SK-MEL-5 (cell line): ENCODE measurements around the gene PAX1. TPM values are rescaled to one million over a fixed set of nuclear protein-coding genes. Genes with fewer than 3 reads are reported as not detected.

ENCODE experiments used
- DNase-seq: peaks from one replicate; pipeline ENCODE4 v3.0.0-alpha.2; 2016; ENCODE audit warnings: low read depth, low spot score
- in situ Hi-C: cut with HindIII; loops from 2 replicates; pipeline ENCODE4 v1.10.0; 2016; ENCODE audit warnings: low sequenced_read_pairs, high pct_unique_total_duplicates, low pct_unique_long_range_greater_than_20kb
- polyA plus RNA-seq, 2 experiments: library from polyadenylated mRNA; depleted of rRNA; stranded (reverse); fragments of >200 nt; gene quantifications; 2 replicates each; pipeline ENCODE4 v1.2.3, GENCODE V29; 2015
- total RNA-seq: library from RNA; depleted of rRNA; stranded (reverse); fragments of >200 nt; shearing (Covaris generic); gene quantifications from 2 replicates; pipeline ENCODE4 v1.2.3, GENCODE V29; 2014; rRNA removed

PAX1 gene
- total RNA-seq, result not detected in 2 replicates
- polyA plus RNA-seq (2015; cell fraction: cytosol; rRNA removed), result not detected in 2 replicates
- polyA plus RNA-seq (2015; cell fraction: nucleus; rRNA removed), result not detected in 2 replicates

GRCh38 chr20:21705575-21706260, at the start of gene PAX1:
Gene PAX1, plus strand, starts transcription at chr20:21705664. Its CDS starts 49 bp downstream, at chr20:21705713.
- in situ Hi-C loops, result no loop called here
- DNase-seq, result no peak

DNA sequence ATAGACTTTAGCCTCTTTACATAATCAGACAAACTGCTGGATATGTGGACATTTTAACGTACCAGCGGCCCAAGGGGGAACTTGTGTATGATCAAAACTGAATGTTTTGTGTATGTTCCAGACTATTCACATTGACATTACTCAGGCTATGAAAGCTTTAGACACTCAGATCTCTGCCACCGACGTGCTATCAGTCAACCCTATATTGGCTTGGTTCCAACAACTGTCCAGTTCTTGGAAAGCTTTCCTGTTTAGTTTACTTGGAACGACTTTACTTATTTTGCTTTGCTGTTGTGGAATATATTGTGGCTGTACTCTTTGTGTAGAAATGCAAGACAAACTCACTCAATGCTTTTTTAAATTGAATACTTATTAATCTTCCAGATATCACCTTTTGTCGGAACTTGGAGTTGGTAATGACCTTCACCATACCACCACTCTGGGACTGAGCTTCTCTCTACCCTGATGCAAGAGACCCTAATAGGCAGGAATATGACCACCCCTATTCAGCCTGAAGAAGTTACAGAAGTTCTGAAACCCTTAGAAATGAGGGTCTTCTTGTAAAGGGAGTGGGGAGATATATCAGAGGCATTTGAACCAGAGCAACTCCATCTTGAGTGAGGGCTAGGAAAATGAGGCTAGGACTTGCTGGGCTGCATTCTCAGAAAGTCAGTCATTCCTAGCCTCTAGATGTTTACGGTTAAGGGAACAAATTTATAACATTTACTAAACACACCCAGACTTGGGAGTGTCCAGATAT, 49.0 kb upstream of the PAX1 start:
- DNase-seq, result no peak
- in situ Hi-C loops, result no loop called here

DNA sequence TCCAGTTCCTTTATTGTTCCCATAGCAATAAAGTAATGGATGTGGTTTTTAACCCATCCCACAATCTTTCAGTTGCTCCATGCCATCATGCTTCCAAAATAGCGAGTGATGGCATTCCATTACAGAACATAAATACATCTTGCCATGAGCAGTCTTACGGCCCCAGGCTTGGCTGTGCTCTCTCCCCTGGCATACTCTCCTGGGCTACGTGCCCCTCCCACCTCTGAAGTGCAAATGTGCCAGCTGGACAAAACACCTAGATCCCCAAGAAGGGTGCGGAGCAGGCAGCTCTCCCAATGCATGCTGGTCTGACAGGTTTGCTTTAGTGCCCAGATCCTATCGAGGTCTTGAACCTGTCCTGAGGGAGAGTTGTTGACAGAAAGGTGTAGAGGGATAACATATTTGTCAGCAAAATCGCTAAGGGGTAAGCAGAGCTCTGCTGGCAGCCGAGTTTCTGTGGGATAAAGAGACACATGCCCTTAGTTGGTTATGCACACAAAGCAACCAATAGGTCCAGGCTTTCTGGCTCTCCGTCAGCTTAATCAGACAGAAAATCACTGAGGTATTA, 43.9 kb upstream of the PAX1 start:
- in situ Hi-C loops, result no loop called here

DNA sequence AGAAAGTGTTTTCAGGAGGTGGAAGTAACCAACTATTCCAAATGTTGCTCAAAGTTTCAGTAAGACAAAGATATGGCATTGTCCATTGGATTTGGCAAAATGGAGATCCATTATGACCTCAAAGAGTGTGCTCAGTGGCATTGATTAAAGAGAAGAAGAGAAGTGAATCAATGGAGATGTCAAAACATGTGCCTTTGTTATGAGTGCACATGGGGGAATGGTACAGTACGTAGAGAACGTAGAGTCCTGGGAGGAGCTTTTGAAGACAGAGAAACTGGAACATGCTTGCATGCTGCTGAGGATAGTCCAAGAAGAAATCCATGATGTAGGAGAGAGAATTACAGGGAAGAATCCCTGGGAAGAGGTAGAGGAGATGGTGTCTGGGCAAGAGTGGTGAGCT, 42.0 kb upstream of the PAX1 start:
- in situ Hi-C loops, result no loop called here

More for the DNA sequence above, 43.9 kb upstream of the PAX1 start:
- no peak for DNase-seq

DNA sequence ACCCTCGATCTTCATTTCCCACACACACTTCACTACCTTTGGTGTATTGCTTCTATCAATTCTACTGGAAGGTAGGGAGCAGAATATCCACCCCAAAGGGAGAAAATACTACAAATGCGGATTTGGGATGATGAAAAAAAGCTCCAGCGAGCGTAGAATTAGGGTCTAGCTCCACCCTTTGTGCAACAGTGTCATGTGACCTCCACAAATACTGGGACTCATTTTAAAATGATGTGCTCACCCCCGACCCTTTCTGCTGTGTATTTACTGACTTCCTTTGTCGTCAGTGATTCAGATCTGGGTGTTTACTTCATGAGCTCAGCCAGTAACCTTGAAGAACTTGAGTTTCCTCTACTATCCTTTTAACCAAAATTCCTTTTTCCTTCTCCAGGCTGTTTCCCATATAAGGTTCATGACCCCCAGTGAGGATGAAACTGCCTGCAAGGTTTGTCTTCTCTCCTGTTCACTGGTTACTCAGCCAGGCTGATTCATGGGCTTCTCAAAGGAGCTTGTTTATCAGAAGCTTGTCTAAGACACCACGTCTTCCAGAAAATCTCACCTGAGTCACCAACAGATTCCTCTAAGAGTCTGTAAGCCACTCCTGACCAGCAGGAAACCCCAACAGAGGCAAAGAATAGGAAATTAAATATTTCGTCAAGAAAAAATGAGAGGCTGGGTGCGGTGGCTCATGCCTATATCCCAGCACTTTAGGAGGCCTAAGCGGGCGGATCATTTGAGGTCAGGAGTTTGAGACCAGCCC, 39.6 kb upstream of the PAX1 start:
- DNase-seq, result no peak
- in situ Hi-C loops, result no loop called here

More for the DNA sequence above, 42.0 kb upstream of the PAX1 start:
- no peak for DNase-seq

- no peak for DNase-seq
- in situ Hi-C loops, result no loop called here
Observed at GRCh38 chr20:21670126-21670525, 35.3 kb upstream of the PAX1 start.

DNA sequence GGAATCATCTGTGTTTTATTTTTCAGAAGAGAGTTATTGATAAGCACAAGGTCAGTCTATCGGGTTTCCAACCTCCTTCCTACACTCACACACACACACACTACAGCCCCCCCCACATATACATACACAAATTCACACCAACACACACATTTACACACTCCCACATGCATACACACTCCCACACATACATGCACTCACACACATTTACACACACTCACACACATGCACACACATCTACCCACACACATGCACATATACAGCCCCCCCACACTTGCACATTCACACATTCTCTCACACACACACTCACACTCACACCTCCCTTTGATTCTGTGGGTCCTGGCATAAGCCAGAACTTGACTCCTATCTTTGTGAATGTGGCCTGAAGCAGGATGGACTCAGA, 34.5 kb upstream of the PAX1 start:
- in situ Hi-C loops, result no loop called here
- DNase-seq, result no peak

GRCh38 chr20:21677261-21677660, 28.2 kb upstream of the PAX1 start:
- in situ Hi-C loops, result no loop called here
- no peak for DNase-seq

DNA sequence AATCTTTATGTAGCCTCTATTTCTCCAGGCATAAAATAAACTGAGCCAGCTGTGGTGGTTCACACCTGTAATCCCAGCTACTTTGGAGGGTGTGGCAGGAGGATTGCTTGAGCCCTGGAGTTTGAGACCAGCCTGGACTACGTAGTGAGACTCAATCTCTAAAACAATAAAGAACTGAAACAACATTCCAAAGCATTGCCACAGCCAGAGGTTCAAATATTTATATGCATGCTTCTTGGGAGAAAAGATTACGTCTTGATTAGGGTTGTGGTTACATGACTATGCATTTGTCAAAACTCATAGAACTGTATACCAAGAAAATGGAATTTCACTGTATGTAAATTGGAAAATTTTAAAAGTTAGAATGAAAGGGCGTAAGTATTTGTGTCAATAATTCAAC, 27.7 kb upstream of the PAX1 start:
- no peak for DNase-seq
- in situ Hi-C loops, result no loop called here

DNA sequence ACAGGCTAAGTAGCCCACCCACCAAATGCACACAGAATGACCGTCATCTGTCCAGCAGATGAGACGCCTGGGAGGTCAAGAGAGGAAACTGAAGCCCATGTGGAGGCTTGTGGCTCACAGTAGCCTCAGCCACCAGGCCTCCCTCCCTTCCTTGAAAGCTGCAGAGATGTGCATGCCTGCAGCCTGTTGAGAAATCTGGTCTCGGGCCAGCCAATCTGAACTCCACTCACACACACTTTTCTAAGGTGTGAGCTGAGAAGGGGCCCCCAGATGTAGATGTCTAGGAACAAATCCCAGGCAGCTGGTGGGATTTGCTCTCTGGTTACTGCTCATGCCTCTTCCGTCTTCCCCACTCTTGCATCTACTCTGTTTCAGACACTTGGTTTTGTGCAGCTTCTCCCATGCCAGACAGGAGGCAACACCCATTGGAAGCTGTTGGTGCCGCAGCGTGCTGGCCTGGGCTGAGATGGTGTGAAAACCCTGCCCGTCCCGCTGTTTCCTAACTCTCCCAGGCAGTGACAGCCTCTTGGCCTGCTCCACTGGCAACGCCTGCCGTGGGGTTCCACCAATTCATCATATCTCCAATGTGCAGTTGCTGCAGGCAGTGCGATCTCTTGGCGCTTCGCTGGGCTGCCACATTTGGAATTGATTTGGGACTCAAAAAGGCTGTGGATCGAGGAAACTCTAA, 24.1 kb upstream of the PAX1 start:
- in situ Hi-C loops, result no loop called here
- no peak for DNase-seq

DNA sequence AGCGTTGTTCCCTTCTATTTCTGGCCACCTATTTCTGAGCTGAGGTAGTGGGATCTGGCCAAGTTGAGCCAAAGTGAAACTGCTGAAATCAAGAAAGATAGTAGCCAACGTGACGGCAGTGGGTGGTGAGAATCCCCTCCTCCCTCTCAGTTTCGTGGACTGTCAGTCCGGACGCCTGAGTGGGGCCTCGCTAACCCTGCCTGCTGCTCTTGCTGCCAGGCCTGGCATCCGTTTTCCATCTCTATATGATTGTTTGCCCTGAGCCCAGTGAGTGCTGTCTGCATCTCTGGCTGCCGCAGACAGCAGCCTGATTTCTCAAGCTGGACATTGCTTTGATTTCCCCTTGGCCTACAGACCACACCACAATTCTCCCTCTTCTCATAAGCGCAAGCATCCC, 23.5 kb upstream of the PAX1 start:
- no peak for DNase-seq
- in situ Hi-C loops, result no loop called here

DNA sequence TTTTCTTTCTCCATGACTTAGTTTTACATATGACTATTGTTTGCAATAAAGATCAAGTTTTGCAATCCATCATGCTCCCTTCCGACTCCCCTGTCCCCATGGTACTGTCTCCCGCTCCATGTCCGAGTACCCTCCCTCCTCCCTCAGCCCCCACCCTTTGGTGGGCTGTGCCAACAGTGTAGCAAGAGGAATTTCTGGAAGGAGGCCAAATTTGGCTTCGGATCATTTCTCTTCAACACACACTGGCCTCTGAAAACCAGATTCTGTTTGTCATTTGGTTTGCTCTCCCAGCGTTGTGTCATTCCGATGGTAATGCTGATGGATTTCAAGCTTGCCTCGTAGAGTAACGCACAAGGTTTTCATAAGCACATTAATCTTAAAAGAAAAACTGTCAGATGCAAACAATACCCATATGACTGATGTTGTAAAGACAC, 22.9 kb upstream of the PAX1 start:
- DNase-seq, result no peak
- in situ Hi-C loops, result no loop called here

DNA sequence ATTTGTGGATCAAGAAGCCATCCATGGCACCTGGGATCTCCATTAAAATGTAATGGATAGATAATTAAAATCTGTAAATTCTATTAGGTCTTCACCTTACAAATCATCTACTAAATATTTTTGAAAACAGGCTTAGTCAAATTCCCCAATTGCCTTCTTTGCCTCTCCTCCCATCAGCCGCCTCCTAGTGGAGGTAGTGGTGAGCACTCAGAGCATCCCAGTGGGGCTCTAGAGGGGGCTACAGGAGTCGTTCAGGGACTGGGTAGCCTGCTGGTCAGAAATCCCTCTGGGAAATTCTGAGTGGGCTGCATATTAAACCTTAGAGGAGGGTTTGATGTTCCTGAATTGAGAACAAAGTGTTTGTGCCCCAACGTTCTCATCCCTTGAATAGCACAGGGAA, 20.8 kb upstream of the PAX1 start:
- in situ Hi-C loops, result no loop called here
- peak; percentile 11 for DNase-seq

DNA sequence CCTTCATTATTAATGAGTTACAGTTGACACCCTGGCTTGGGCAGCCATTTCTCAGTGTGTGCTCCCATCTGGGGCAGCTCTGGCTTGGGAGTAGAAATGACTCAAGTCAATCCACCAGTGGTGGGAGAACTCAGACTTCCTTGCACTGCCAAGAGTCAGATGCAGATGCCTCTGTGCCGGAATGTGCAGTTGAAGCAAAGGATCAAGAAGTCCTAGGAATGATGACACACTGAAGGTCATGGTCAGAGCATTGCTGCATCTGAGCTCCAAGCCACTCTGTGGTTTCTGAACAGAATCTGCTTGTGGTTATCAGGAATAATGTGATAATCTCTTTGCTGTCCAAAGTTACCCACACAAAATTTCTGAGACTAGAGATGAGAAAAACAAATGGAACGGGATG, 19.5 kb upstream of the PAX1 start:
- in situ Hi-C loops, result no loop called here
- no peak for DNase-seq

DNA sequence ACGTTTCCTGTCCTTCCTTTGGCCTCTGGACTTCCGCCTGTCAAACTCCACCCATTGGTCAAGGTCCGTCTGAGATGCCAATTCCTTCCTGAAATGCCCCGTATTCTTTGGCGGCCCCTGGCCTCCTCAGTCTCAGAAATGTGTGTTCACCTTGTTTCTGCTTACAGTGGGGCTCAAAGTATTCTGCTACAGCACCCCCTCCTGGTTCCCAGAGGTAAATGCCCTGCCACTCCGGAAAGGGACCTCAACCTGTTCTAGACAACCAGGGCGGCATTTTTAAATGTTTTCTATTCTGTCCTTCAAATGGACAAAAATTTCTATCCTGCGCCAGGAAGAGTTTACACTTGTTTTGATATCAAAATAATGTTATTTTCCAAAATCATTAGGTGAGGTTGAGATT, 12.1 kb upstream of the PAX1 start:
- in situ Hi-C loops, result no loop called here
- peak; percentile 59 for DNase-seq

- DNase-seq, result no peak
- in situ Hi-C loops, result no loop called here
Observed at GRCh38 chr20:21698494-21699215, 6.8 kb upstream of the PAX1 start.

GRCh38 chr20:21699216-21699508, 6.3 kb upstream of the PAX1 start:
- no peak for DNase-seq
- in situ Hi-C loops, result no loop called here
